BJ (cell line): ENCODE results near the gene APOC3. TPM values are rescaled to one million over a fixed set of nuclear protein-coding genes. Genes with fewer than 3 reads are reported as not detected.
"Not testable (repeated sequence)": the region's sequence is repeated elsewhere in the genome, so short reads cannot be mapped to it uniquely, and the experiment has no call there.

Experiments
- CTCF ChIA-PET: fragments of 350-600 bp; formaldehyde crosslinking; extraction: SDS; loops from one replicate; lab custom pipeline; 2021; ENCODE audit warnings: antibody characterized with exemption, inconsistent platforms; lab: Yijun Ruan, JAX
- POLR2A ChIA-PET: fragments of 300-600 bp; sonication (Branson Sonifier 250); formaldehyde crosslinking; extraction: SDS; loops from one replicate; lab custom pipeline; 2021; ENCODE audit warnings: antibody characterized with exemption; lab: Charles Lee
- DNase-seq: peaks from one replicate; pipeline ENCODE4 v3.0.0-alpha.2; 2011; ENCODE audit warnings: low read depth
- H3K27me3 ChIP-seq: 2 replicates; pipeline ENCODE4 v1.6.0; 2011; ENCODE audit warnings: low read length; ENCODE audit not compliant: control insufficient read depth, insufficient read depth
- H3K36me3 ChIP-seq: 2 replicates; pipeline ENCODE4 v1.5.1; 2011; ENCODE audit warnings: low read length; ENCODE audit not compliant: control insufficient read depth, insufficient read depth
- H3K4me3 ChIP-seq: 2 replicates; pipeline ENCODE4 v1.5.1; 2011; ENCODE audit warnings: low read depth, mild to moderate bottlenecking, control low read depth, low read length
- CTCF ChIP-seq: IDR thresholded peaks from 2 replicates; pipeline ENCODE4 v1.5.1; 2011; ENCODE audit warnings: low read depth, mild to moderate bottlenecking, control low read depth, inconsistent platforms, low read length, moderate library complexity; ENCODE audit not compliant: insufficient read depth
- polyA plus RNA-seq: library from polyadenylated mRNA; depleted of rRNA; stranded (reverse); fragments of >200 nt; gene quantifications from 2 replicates; pipeline ENCODE4 v1.2.3, GENCODE V29; 2011

APOC3 gene
- polyA plus RNA-seq, 1 experiment: not detected

- no peak for DNase-seq
- Histone ChIP-seq H3K36me3 (no peaks in the 10 kb centered on the region), H3K27me3 (peaks cover 2% of the 10 kb centered on the region), H3K4me3 (no peak overlapping the region)
- TF ChIP-seq CTCF: no peak
- ChIA-PET POLR2A (no interaction called here), CTCF (interaction anchor here (0.9 to 1.3 kb wide), 4 partner anchors 9 to 29 kb away, joined by 3 to 5 read pairs (median 4); partner anchors contain the start of genes APOA5 and APOC3)
These were observed 29.1 kb upstream of the APOC3 start for GRCh38 chr11:116800610-116801009.

GRCh38 chr11:116801662-116802061, 28.0 kb upstream of the APOC3 start:
- H3K36me3 ChIP-seq, H3K27me3 ChIP-seq, POLR2A ChIA-PET, H3K4me3 ChIP-seq, DNase-seq: not testable (repeated sequence)
- CTCF ChIA-PET: interaction anchor here (0.6 to 0.9 kb wide), 2 partner anchors 28 to 57 kb away, joined by 3 read pairs; partner anchors contain the start of gene APOC3

- H3K4me3 ChIP-seq: no peak overlapping the region
- no peak for DNase-seq
- ChIA-PET POLR2A (no interaction called here), CTCF (interaction anchor here (0.6 to 1.6 kb wide), 2 partner anchors 13 to 70 kb away, joined by 3 to 7 read pairs; partner anchors contain the start of gene APOA5)
- H3K27me3 ChIP-seq: peaks cover under 1% of the 10 kb centered on the region
- no peak for TF ChIP-seq CTCF
- H3K36me3 ChIP-seq: no peaks in the 10 kb centered on the region
These were observed 25.7 kb upstream of the APOC3 start for GRCh38 chr11:116804001-116804400.

GRCh38 chr11:116807601-116808261, 22.0 kb upstream of the APOC3 start:
- Histone ChIP-seq H3K36me3 (no peaks in the 10 kb centered on the region), H3K4me3 (no peak overlapping the region), H3K27me3 (no peaks in the 10 kb centered on the region)
- TF ChIP-seq CTCF: no peak
- ChIA-PET POLR2A (no interaction called here), CTCF (interaction anchor here (0.9 kb wide), 1 partner anchor 16 kb away, joined by 3 read pairs; the partner anchor contains the start of gene APOA5)
- no peak for DNase-seq

GRCh38 chr11:116808262-116809175, 21.2 kb upstream of the APOC3 start:
- H3K36me3 ChIP-seq: no peaks in the 10 kb centered on the region
- no peaks in the 10 kb centered on the region for H3K27me3 ChIP-seq
- no peak for DNase-seq
- POLR2A ChIA-PET: no interaction called here
- no peak overlapping the region for H3K4me3 ChIP-seq
- CTCF ChIA-PET: interaction anchor here (1.5 to 3.0 kb wide), 2 partner anchors 18 to 28 kb away, joined by 5 to 15 read pairs; partner anchors contain the start of gene APOA5
- TF ChIP-seq CTCF: no peak
